ENCODE data around the gene SYNRG. TPM values are rescaled to one million over a fixed set of nuclear protein-coding genes. Genes with fewer than 3 reads are reported as not detected.
A peak's percentile ranks its signal among the peaks of the same experiment; 100 is the strongest.

The SYNRG gene
- total and polyA plus RNA-seq, 12 donors: 2.9 to 57.6 (median 40.4) TPM

GRCh38 chr17:37490638-37491614 is 118.3 kb downstream of the SYNRG start:
- Histone ChIP-seq H3K36me3 (no peaks in the 10 kb centered on the region), H3K4me3 (peak overlapping the region; percentile 47 to 99 (median 86)), H3K27me3 (peaks cover 0 to 24% (median 0%) of the 10 kb centered on the region in 7 donors), H3K27ac (peak overlapping the region in 9 of 10 donors; percentile 81 to 94 (median 91)), H3K9me3 (no peaks in the 10 kb centered on the region), H3K4me1 (peaks cover 0 to 57% (median 40%) of the 10 kb centered on the region in 9 donors)
- DNase-seq (peak in 1 of 2 donors; percentile 64), ATAC-seq (peak in 7 of 8 donors; percentile 44 to 70 (median 52))
- TF ChIP-seq CTCF (IDR thresholded peaks at IDR 0.05): peak in 1 of 9 donors; percentile 11
- WGBS, 2 donors: 9 to 11% methylated on average over 24 of the region's 24 CpGs
- intact Hi-C loops (cut with DNase I): loop anchor here in 1 of 10 donors (10.0 kb wide), 1 partner anchor 86 kb away; the partner anchor contains the start of genes ACACA and TADA2A

DNA sequence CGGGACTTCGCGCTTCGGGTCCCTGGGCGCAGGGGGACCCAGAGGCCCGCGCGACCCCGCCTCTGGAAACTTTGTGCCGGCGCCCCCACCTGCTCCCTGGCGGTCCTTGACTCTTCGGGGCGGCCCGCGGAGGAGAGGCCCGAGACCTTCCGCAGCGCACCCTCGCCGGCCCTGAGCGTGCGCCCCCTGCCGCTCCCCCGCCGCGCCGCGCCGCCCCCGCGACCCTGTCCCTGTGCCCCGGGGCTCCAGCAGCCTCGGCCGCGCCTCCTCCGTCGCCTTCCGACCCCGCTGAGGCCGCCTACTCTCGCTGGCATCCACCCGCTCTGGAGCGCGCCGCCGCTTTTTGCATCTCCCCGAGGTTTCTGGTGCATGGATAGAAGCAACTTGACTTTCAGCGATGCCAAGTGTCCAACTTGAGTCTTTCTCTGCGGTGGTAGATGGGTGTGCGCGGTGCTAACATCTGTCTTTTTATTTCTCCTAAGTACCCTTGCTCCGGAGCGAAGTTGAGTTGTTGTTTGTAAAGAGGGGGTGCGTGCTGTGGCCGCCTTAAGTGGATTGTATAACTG is 119.1 kb downstream of the SYNRG start:
- H3K36me3 ChIP-seq: no peaks in the 10 kb centered on the region
- H3K4me3 ChIP-seq: peak overlapping the region; percentile 47 to 99 (median 86)
- intact Hi-C loops (cut with DNase I): loop anchor here in 1 of 10 donors (10.0 kb wide), 1 partner anchor 85 kb away; the partner anchor contains the start of genes ACACA and TADA2A
- 0 to 1% methylated on average over 36 to 56 of the region's 56 CpGs for WGBS, 2 donors
- peaks cover 0 to 24% (median 0%) of the 10 kb centered on the region in 7 donors for H3K27me3 ChIP-seq
- ATAC-seq (peak; percentile 39 to 70 (median 53)), DNase-seq (peak; percentile 61 to 67)
- peak in 8 of 9 donors; percentile 16 to 64 (median 44) for TF ChIP-seq CTCF (IDR thresholded peaks at IDR 0.05)
- no peaks in the 10 kb centered on the region for H3K9me3 ChIP-seq
- peak overlapping the region; percentile 69 to 94 (median 90) for H3K27ac ChIP-seq
- peaks cover 0 to 49% (median 40%) of the 10 kb centered on the region in 9 donors for H3K4me1 ChIP-seq

- Histone ChIP-seq H3K27ac (peak within 1 kb of the TSS; percentile 69 to 94 (median 90)), H3K27me3 (peaks cover 0 to 24% (median 0%) of the 10 kb centered on the region in 7 donors), H3K4me1 (peaks cover 0 to 44% (median 40%) of the 10 kb centered on the region in 9 donors), H3K9me3 (no peaks in the 10 kb centered on the region), H3K4me3 (peak within 1 kb of the TSS; percentile 71 to 99 (median 86)), H3K36me3 (no peaks in the 10 kb centered on the region)
- ATAC-seq: peak; percentile 80 to 95 (median 87)
- TF ChIP-seq CTCF (IDR thresholded peaks at IDR 0.05): no peak
- intact Hi-C loops (cut with DNase I): loop anchor here in 3 of 10 donors (2.0 to 10.0 kb wide), 4 partner anchors 65 to 153 kb away; partner anchors contain the start of genes ACACA (in 2 of the 3), TADA2A (in 2 of the 3) and DDX52 (in 1 of the 3)
- WGBS, 2 donors: 0 to 1% methylated on average over 67 to 100 of the region's 100 CpGs
- peak; percentile 73 to 86 for DNase-seq
Measured at GRCh38 chr17:37489197-37490001, 119.8 kb downstream of the SYNRG start, which contains the start of gene DUSP14. TSS of gene DUSP14 (plus strand) at chr17:37489891. CDS start at chr17:37512273, 22,382 bp downstream.
